HG03064 (cell line): ENCODE data around the gene UBAC2.
"Not testable (repeated sequence)": the region's sequence is repeated elsewhere in the genome, so short reads cannot be mapped to it uniquely, and the experiment has no call there.

Experiments
- ATAC-seq: cut with Tn5 transposase; IDR thresholded peaks from one replicate; pipeline ENCODE4 v1.9.1; 2021; ENCODE audit warnings: low read depth; ENCODE audit not compliant: unreplicated experiment

Gene UBAC2

DNA sequence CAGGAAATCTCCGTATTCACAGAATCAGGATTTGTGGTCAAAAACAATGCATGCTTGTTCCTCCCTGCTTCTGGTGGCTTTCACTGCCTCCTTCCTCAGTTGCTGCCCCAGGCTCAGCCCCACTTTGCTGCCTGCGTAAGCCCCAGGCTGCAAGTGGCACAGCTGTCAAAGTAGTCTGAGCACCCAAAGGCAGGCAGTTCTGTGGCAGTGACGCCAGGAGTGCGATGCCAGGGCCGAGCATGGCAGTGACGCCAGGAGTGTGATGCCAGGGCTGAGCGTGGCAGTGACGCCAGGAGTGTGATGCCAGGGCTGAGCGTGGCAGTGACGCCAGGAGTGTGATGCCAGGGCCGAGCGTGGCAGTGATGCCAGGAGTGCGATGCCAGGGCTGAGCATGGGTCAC lies 183.8 kb downstream of the UBAC2 start:
- no peak for ATAC-seq

DNA sequence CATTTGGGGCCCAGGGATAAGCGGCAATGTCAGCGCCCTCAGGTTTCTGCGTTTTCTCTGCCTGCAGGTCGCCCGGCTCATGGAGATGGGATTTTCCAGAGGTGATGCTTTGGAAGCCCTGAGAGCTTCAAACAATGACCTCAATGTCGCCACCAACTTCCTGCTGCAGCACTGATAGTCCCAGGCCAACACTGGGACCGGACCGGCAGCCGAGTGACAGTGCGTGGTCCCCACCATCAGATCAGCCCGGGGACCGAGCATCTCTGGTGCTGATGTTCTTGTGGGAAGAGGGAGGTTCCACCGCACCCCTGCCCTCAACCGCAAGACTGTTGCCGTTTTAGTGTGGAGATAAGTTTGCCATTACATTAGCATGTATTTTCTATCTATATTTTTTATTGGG lies 184.5 kb downstream of the UBAC2 start:
- ATAC-seq: no peak

DNA sequence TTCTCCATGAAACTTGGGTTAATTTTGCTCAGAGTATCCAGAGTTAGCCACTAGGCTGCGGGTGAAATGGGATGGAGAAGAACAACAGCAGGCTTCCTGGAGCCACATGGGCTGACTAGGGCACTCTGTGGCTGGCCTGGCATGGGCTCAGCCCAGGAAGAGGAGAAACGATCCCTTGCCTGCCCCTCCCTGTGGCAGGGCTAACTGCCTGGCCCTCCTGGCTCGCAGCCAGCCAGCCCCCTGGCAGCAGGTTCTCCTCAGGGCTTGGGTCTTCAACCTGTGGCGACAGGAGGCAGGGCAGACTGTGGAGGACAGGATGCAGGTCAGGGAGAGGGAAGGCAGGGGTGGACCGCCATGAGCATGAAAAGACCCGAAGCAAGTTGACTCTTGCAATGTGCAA lies 185.3 kb downstream of the UBAC2 start:
- no peak for ATAC-seq

DNA sequence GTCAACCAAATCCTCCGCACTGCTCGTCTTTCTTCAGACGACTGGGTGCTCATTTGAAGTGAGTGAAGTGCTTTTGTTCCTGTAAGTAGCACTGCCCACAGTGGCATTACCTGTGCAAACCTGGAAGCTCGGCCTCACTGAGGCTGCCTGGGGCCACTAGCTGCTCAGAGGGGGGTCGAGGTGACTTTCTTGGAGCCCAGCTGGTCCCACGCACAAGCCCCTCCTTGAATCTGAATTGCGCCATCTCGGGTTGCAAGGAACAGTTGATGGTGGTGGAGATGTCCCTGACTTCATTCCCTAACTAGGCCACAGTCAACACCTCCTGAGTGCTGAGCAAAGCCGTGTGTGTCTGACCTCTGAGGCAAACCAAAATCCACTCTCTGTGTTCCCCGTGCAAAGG lies 185.8 kb downstream of the UBAC2 start:
- ATAC-seq: no peak

DNA sequence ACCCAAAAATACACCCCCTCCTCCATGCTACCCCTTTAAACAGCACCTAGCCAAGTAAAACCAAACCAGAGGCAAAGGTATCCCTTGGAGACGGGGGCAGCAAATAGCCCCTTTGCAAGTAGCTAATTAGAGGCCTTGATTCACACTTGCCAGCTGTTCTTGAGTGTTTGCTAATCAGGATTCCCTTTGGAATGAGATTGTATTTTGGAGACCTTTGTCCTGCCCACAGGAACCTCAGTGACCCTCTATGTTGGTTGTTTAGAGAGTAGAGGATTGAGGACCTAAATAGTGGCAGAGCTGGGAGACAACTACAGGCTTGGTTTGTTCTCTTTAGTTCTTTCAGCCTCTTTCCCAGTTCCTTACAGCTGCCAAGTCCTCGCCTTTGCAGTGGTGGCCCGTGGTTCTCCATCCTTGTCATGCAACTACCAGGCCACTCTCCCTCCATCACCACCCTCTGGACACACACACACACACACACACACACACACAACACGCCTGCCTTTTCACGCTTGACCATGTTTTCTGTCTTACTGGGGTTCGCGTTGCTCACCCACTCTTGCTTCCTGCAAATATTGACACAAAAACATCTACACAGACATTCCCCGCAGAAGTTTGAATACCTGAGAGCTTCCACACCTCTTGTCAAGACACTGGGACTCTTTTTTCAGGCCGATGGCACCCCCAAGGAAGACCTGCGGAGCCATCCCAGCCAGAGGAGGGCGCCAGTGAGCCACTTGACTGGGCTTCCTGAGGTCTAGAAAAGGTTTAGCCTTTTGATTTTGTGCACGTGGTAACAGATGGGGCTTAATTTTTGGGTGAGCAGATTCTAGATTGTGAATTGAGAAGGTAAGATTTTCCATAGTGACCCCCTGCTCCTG lies 186.5 kb downstream of the UBAC2 start:
- no peak for ATAC-seq

DNA sequence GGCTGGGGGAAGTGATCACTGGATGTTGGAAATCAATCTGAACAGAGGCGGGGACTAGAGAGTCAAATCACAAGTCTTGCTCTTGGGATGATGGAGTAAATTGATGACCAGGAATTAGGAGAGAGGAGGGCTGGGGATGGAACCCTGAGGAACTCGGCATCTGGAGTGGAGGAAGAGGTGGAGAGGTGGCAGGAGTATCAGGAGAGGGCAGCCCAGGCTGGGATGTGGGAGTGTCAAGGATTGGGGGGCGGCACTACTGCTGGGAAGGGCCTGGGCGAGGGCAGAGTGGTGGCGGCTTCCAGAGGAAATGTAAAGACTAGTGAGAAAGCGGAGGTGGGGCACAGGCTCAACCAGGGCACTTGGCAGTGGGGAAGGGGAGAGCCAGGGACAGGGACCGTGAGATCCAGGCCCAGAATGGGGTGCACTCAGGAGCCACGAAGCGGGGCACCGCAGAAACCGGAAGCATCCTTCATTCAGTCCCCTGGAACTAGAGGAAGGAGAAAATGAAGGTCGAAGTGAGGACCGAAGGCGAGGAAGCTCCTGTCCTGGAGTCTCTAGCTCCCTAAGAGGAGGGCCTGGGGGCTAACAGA lies 187.8 kb downstream of the UBAC2 start:
- no peak for ATAC-seq

DNA sequence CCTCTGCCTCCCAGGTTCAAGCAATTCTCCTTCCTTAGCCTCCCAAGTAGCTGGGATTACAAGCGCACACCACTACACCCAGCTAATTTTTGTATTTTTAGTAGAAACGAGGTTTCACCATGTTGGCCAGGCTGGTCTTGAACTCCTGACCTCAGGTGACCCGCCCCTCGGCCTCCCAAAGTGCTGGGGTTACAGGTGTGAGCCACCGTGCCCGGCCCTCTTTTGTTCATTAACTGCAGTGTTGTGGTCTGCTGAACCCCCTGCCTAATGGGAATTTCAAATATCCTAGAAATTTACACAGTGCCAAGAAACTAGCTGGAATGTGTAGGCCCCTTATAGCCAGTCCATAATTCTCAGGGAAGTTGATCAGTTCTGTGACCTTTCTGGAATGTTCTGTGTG lies 188.4 kb downstream of the UBAC2 start:
- not testable (repeated sequence) for ATAC-seq

DNA sequence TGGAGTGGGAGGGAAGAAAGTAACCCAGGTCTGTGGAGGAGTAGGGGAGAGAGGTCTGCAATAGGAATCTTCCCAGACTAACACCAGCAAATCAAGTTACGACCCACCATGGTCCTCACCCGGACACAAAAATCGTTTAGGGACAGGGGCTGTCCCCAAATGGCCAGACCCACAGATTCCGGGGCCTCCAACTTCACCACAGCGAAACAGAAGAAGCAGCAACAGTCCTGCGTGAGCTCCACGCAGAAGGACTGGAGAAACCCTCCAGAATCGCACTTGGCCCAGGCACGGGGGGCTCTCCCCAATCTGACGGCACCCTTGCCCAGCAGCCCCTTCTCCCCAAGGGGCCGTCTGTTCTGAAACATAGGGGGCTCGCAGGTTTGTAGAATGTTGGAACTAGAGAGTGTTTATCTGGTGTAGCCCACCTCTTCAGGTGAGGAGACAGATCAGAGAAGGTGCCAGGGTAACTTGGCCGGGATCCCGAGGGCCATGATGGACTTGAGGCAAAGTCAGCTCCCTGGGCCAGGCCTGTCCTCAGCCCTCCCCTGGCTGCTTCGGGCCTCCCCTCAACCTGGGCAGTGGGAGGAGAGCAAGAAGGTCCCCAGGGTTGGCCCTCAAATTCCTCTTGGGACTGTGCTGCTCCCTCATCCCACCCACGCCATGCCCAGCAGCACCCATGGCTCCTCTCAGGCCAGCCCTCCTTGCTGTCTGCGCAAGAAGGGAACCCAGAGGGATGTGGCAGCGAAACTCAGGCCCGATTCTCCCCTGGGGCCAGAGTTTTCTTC lies 189.1 kb downstream of the UBAC2 start:
- ATAC-seq: no peak

DNA sequence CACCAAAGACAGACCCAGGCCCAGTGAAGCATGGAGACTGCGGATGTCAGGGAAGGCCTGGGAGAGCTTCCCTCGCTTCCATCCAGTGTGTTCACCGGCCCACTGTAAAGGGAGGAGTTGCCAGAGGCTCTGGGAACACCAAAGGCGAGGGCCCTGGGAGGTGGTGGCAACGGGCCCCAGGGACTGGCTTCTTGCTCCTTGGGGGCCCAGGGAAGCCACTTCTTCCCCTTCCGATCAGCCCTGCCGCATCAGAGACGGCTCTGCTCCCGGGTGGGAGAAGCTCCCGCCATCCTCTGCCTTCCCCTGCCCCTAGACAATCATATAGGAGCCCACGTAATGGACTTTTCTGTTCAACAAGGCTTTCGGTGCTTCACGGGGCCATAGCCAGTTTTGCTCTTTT lies 189.9 kb downstream of the UBAC2 start:
- ATAC-seq: no peak

DNA sequence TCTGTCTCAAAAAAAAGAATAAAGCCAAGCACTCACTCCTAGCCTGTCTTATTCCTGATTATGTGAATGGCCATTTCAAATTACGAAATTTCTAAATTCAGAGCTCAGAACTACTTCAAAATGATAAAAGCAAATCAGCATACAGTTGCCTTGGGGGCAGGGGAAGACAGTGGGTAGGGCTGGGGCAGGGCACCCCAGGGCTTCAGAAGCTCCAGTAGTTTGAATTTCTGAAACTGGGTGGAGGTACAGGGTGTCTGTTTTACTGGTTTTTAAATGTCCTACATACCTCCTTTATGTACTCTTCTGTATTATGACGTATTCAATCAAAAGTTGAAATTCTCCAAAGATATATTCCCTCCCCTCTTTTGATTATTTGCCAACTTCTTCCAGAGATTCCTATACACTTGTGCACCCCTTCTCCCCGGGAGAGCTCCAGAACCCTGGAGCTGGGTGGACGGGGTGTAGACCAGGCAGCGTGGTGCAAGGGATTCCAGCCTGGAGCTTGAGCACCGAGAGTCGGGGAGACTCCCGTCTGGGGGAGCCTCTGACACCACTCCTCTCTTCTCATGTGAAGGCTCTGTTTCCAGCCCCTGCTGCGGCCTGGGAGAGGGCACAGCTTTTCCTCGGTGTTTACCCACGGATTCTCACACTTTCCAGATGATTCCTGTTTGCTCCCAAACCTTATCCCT lies 191.3 kb downstream of the UBAC2 start:
- no peak for ATAC-seq

DNA sequence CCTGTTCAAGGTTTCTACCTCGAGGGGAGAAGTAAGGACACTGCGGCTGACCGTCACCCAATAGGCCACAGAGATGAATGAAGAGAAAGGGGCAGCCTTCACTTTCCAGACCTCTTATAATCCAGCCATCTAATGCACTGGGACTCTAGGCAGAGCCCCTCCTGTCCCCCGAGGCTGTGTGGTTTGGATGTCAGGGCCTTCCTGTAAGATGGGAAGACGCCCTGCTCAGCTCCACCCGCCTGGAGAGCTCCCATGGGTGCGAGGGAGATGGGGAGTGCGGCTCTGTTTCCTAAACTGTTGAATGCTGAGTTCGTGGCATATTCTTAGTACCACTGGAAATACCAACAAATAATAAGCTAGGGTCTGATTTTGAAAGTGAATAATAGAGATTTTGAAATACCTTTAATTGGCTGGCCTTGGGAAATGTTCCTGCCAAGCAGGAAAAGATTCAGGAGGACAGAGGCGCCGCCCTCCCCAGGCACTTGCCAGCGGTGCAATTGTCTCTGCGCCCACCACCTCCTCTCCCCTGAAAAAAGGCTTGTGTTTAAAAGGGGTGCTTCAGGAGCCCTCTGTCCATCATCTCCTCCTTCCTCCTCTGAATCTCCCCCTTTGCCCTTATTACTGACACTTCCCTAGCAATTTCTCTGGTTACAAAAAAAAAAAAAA lies 191.9 kb downstream of the UBAC2 start:
- ATAC-seq: no peak

DNA sequence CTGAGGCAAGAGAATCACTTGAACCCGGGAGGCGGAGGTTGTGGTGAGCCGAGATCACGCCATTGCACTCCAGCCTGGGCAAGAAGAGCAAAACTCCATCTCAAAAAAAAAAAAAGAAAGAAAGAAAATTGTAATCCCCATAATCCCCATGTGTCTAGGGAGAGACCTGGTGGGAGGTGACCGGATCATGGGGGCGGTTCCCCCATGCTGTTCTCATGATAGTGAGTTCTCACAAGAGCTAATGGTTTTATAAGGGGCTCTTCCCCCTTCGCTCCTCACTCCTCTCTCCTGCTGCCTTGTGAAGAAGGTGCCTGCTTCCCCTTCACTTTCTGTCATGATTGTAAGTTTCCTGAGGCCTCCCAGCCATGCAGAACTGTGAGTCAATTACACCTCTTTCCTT lies 192.7 kb downstream of the UBAC2 start:
- not testable (repeated sequence) for ATAC-seq

DNA sequence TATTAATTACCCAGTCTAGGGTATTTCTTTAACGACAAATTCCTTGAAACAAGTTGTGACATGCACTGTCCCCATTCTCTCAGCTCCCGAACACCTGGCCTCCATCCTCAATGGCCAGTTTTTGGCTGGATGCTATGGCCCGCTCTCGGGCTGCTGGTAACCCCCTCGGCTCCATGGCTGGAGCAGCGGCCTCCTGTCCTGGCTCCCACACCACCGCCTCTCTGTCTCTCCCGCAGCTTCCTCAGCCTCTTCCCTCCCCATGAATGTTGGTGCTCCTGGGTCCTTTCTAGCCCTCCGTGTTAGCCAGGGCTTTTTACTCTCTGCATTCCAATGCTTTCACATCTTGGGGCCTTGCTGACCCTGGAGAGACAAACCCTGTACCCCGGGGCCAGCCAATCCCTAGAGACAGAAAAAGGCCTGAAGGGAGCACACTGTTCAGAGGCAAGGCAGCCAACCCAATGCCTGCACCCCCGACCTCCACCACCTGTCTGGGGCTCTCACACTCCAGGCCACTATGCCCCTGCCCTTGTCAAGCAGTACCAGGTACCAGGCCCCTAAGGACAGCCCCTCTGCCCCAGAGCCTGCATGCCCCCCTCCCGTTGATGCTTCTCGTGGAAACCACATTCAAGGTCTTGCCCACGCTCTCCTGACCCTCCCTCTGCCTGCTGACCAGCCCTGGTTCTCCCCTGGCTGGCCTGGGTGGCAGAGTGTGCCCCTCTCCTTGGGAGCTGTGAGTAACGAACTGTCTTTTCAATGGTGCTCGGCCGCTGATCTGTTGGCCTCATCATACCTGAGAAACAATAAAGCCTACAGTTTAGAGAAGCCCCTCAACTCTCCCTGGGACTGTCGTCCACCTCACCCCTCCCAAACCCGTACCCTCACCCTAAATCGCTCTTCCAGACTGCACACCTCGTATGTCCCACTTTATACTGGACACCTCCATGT lies 193.4 kb downstream of the UBAC2 start:
- ATAC-seq: no peak

DNA sequence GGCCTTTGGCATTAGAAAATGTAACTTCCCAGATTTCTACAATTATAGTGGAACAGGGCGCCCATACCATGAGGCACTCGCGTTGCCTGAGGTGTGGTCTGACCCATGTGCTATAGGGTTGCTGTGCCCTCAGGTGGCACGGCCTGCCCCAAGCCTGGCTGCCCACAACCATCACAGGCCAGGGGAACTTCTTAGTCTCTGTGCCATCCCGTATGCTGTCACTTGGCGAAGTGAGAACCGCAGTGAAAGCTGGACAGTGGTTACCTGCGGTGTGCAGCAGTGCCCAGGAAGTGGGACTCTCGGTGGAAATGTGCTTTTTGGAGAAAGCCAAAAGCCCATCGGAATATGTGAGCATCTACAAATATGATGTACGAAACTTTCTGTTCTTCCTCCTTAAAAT lies 194.8 kb downstream of the UBAC2 start:
- ATAC-seq: no peak

DNA sequence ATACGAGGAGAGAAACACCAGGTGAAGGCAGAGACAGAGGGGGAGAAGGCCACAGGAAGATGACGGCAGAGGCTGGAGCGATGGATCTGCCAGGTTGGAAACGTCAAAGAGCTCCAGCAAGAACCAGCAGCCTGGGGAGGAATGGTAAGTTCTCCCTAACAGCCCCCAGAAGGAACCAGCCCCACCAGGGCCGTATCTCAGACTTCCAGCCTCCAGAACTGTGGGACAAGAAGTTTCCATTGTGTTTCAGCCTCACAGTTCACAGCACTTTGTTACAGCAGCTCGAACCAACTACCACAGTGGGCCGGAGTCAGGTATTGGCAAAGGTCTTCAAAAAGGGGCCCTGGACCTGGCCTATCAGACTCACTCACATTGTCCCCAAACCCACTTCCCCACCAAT lies 195.8 kb downstream of the UBAC2 start:
- ATAC-seq: no peak

DNA sequence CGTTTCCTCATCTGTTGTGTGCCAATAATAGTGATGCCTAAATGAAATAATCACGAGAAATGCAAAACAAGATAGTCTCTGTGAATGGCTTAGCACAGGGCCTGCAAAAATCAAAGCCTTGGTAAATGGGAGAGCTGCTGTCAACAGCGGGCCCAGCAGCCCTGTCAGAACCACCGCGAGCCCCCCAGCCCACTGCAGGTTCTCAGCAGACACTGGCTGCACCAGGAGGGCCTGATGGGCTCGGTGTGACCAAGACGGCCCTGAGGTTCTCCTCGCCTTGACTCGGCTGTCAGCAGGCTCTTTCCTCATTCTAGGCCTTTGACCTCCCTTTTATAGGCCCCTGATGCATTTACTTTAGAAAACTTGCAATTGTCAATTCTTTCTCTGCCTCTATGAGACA lies 197.4 kb downstream of the UBAC2 start:
- no peak for ATAC-seq

DNA sequence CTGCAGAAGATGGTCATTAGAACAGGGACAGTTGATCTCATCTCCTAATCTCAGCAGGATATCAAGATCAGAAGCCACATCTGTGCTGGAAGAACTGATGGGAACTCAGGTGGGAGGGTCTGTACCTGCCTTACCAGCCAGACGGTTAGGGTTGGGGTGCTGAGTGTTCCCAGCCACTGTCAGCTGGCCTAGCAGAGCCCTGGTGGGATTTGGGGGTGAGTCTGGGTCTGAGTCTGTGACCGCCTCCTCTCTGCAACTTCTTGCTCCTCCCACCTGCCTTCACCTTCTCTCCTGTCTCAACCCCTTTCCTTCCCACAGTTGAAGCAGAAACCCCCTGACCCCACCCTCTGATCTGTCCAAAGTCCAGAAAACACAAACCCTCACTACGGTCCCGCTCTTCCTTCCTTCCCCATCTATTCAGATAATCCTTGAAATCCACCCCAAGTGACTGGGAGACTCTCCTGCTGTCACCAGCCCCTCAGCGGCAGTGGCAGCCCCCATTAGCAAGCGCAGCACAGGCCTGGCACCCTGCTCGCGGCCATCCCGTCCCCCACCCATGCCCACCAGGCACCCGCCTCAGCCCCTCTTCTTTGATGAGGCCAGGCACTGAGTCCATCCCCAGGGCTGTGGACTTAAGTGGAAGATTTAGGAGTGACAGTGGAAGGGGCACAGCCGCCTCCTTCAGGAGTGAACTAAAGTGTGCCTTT lies 198.4 kb downstream of the UBAC2 start:
- ATAC-seq: no peak

DNA sequence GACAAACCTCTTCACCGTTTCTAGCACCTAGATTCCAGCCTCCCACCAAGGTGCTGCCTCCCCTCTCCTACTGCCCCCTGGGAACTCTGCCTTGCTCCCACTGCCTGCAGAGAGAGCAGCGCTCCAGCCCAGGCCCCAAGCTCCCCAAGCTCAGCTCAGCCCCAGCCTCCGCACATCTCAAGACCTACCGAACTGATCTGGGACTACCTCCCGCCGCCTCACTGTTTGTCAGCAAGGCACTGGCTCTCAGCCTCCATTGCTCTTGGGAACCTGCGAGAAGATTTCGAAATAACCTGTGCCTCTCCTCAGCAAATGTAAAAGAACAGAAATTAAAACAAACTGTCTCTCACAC lies 198.9 kb downstream of the UBAC2 start:
- ATAC-seq: no peak

DNA sequence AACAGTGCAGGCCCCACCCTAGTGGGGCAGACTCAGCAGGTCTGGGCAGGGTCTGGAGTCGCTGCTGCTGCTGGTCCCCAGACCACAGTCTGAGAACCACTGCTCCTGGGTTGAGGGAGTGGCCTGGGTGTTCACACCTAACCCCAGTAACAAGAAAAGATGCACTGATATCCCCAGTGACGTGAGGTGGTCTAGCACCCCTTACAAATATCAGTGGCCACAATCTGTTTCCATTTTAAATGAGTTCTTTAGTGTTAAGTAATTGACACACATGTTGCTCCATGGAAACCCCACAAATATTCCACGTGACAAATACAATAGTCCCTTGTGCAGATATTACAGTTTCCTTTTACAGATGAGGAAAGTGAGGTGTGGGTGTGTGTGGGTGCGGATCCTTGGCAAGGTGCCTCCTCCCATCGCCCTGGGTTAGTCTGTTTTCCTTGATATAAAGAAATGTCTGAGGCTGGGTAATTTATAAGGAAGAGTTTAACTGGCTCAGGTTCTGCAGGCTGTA lies 202.9 kb downstream of the UBAC2 start:
- no peak for ATAC-seq
